Subcutaneous adipose tissue (tissue), 4 donors: ENCODE measurements around the gene MYO7B. TPM values are rescaled to one million over a fixed set of nuclear protein-coding genes. Genes with fewer than 3 reads are reported as not detected.

Source experiments
- CTCF ChIP-seq: fragments of 450-650 bp; IDR thresholded peaks from one replicate; pipeline ENCODE4 v1.5.1; 2016; ENCODE audit warnings: low read depth, mild to moderate bottlenecking, control low read depth, antibody characterized with exemption, moderate library complexity
- total RNA-seq, 4 donors: library from RNA; depleted of rRNA; stranded (reverse); fragments of >200 nt; gene quantifications; one replicate each; pipeline ENCODE4 v1.1.0, GENCODE V29; 2016

Gene MYO7B
- total RNA-seq, 4 donors from 2014 or later, result 0.49 to 0.57 (median 0.51) TPM; not detected in 1

- TF ChIP-seq CTCF, result no peak
Observed at GRCh38 chr2:127670055-127670956, 134.8 kb downstream of the MYO7B start.

- TF ChIP-seq CTCF, result no peak
Observed at GRCh38 chr2:127670957-127671290, 135.4 kb downstream of the MYO7B start.

- TF ChIP-seq CTCF, result no peak
Observed at GRCh38 chr2:127671557-127672302, 136.2 kb downstream of the MYO7B start.

GRCh38 chr2:127672341-127673224 lies 137.1 kb downstream of the MYO7B start:
- no peak for TF ChIP-seq CTCF

- TF ChIP-seq CTCF, result no peak
Observed at GRCh38 chr2:127673291-127674069, 138.0 kb downstream of the MYO7B start.

- no peak for TF ChIP-seq CTCF
Observed at GRCh38 chr2:127674241-127675209, 139.0 kb downstream of the MYO7B start.
